Neural crest cell (in vitro differentiated cells): ENCODE results near the gene GBP7. TPM values are rescaled to one million over a fixed set of nuclear protein-coding genes. Genes with fewer than 3 reads are reported as not detected.

ENCODE experiments used
- DNase-seq: peaks from one replicate; pipeline ENCODE4 v3.0.0; 2021; ENCODE audit warnings: low read depth, mixed read lengths, low spot score
- H3K27ac Mint-ChIP-seq: one replicate; pipeline ENCODE4 v1.8.0; 2021; ENCODE audit warnings: mild to moderate bottlenecking, mixed read lengths; ENCODE audit not compliant: unreplicated experiment
- H3K27me3 Mint-ChIP-seq: 2 replicates; pipeline ENCODE4 v1.8.0; 2021; ENCODE audit warnings: low read depth, mild to moderate bottlenecking, mixed read lengths
- H3K36me3 Mint-ChIP-seq: 2 replicates; pipeline ENCODE4 v1.8.0; 2021; ENCODE audit warnings: low read depth, mild to moderate bottlenecking, mixed read lengths
- H3K4me1 Mint-ChIP-seq: 2 replicates; pipeline ENCODE4 v1.8.0; 2021; ENCODE audit warnings: mixed read lengths
- H3K4me3 Mint-ChIP-seq: one replicate; pipeline ENCODE4 v1.8.0; 2021; ENCODE audit warnings: mild to moderate bottlenecking, mixed read lengths
- H3K9me3 Mint-ChIP-seq: 2 replicates; pipeline ENCODE4 v1.8.0; 2021; ENCODE audit warnings: mixed read lengths
- total RNA-seq: library from RNA; stranded (reverse); gene quantifications from 2 replicates; pipeline ENCODE4 v1.2.1, GENCODE V29; 2021
- TF ChIP-seq, protein P1 (sequence below): fragments of 200-600 bp; sonication (generic); conservative IDR thresholded peaks from 2 replicates; pipeline ENCODE4 v1.5.0; 2021; ENCODE audit warnings: antibody characterized with exemption, mild to moderate bottlenecking

Gene GBP7
- total RNA-seq, 1 donor from 2014 or later: not detected

DNA sequence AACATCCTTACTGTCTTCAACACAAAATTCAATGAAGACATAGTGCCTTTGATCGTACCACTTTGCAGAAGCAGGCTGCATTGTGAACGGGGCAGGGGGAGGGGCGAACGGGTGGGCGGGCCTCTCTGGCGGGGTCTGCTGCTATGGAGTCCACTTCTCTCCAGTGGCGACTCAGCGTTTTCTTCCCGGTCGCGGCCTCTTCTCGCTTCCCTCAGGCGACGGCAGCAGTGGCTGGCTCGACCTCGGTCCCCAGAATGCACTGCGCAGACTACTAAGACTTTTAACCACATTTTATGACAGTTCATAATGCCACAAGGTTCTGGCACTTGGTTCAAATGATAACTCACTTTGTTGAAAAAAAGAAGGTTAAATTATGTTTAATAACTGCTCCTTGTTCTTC lies 71.1 kb downstream of the GBP7 start:
- H3K4me3 Mint-ChIP-seq: no peak overlapping the region
- no peak overlapping the region for H3K27ac Mint-ChIP-seq
- DNase-seq: no peak
- no peaks in the 10 kb centered on the region for H3K4me1 Mint-ChIP-seq
- peaks cover 3% of the 10 kb centered on the region for H3K9me3 Mint-ChIP-seq
- TF ChIP-seq, protein P1, sequence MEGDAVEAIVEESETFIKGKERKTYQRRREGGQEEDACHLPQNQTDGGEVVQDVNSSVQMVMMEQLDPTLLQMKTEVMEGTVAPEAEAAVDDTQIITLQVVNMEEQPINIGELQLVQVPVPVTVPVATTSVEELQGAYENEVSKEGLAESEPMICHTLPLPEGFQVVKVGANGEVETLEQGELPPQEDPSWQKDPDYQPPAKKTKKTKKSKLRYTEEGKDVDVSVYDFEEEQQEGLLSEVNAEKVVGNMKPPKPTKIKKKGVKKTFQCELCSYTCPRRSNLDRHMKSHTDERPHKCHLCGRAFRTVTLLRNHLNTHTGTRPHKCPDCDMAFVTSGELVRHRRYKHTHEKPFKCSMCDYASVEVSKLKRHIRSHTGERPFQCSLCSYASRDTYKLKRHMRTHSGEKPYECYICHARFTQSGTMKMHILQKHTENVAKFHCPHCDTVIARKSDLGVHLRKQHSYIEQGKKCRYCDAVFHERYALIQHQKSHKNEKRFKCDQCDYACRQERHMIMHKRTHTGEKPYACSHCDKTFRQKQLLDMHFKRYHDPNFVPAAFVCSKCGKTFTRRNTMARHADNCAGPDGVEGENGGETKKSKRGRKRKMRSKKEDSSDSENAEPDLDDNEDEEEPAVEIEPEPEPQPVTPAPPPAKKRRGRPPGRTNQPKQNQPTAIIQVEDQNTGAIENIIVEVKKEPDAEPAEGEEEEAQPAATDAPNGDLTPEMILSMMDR: no peak
- H3K27me3 Mint-ChIP-seq: no peaks in the 10 kb centered on the region
- no peaks in the 10 kb centered on the region for H3K36me3 Mint-ChIP-seq

DNA sequence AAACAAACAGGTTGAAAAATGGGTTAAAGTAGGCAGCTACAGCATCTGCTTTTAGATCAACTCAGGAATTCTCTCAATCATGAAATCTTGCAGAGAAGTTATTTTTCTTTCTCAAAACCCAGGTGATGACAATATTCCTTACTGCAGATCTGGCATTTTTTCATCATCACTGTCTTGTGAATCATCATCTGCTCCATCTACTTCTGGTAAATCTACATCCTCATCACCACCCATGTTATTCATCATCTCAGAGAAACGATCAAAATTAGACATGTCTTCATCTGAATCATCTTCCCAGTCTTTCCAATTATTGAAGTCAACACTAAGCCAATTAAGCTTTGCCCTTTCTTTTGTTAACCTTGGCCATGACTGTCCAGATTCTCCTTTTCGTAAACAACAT lies 71.7 kb downstream of the GBP7 start:
- Mint-ChIP-seq H3K36me3 (no peaks in the 10 kb centered on the region), H3K27ac (no peak overlapping the region), H3K4me1 (no peaks in the 10 kb centered on the region), H3K4me3 (no peak overlapping the region), H3K27me3 (no peaks in the 10 kb centered on the region), H3K9me3 (peaks cover 2% of the 10 kb centered on the region)
- no peak for DNase-seq
- TF ChIP-seq, protein P1: no peak

- Mint-ChIP-seq H3K36me3 (peaks cover 2% of the 10 kb centered on the region), H3K4me3 (no peak overlapping the region), H3K4me1 (no peaks in the 10 kb centered on the region), H3K27ac (no peak overlapping the region), H3K27me3 (no peaks in the 10 kb centered on the region), H3K9me3 (peaks cover 6% of the 10 kb centered on the region)
- no peak for DNase-seq
- TF ChIP-seq, protein P1: no peak
These were observed 73.8 kb downstream of the GBP7 start for GRCh38 chr1:89102021-89102420.

DNA sequence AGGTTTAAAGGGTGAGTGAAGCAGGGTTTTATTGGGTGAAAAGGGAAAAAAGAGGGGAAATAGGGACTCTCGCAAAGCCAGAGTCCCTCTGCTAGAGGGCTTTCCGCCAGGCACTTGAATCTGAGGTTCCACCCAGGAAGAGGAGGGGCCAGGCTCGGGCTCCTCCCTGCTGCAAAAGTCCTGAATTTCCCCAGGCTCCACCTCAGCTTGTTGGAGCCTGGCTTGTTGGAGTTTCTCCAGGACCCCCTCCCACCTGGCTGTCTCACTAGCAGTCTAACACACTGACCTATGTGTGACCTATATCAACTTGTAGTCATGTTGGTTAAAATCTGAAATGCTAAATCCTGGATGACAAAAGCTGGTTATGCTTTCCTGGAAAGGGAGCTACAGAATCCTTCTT lies 75.4 kb downstream of the GBP7 start:
- Mint-ChIP-seq H3K27me3 (no peaks in the 10 kb centered on the region), H3K27ac (no peak overlapping the region), H3K4me3 (no peak overlapping the region)

GRCh38 chr1:89098857-89099256 lies 76.9 kb downstream of the GBP7 start:
- no peaks in the 10 kb centered on the region for H3K27me3 Mint-ChIP-seq
- H3K27ac Mint-ChIP-seq: no peak overlapping the region
- H3K9me3 Mint-ChIP-seq: peaks cover 15% of the 10 kb centered on the region
- no peak for DNase-seq
- no peaks in the 10 kb centered on the region for H3K4me1 Mint-ChIP-seq
- H3K36me3 Mint-ChIP-seq: peaks cover 2% of the 10 kb centered on the region
- TF ChIP-seq, protein P1: no peak
- no peak overlapping the region for H3K4me3 Mint-ChIP-seq

More for the DNA sequence above, 75.4 kb downstream of the GBP7 start:
- Mint-ChIP-seq H3K9me3 (peaks cover 15% of the 10 kb centered on the region), H3K4me1 (no peaks in the 10 kb centered on the region), H3K36me3 (peaks cover 2% of the 10 kb centered on the region)
- no peak for DNase-seq
- TF ChIP-seq, protein P1: no peak

- H3K27ac Mint-ChIP-seq: no peak overlapping the region
- H3K9me3 Mint-ChIP-seq: peaks cover 15% of the 10 kb centered on the region
- H3K4me3 Mint-ChIP-seq: no peak overlapping the region
These were observed 80.1 kb downstream of the GBP7 start for GRCh38 chr1:89095737-89096136.

More at GRCh38 chr1:89095737-89096136, 80.1 kb downstream of the GBP7 start:
- peaks cover 2% of the 10 kb centered on the region for H3K36me3 Mint-ChIP-seq
- DNase-seq: no peak
- no peaks in the 10 kb centered on the region for H3K27me3 Mint-ChIP-seq
- H3K4me1 Mint-ChIP-seq: no peaks in the 10 kb centered on the region
- TF ChIP-seq, protein P1: no peak
